K562 (cell line): Measurements from ENCODE around the gene CTNNB1. TPM values are rescaled to one million over a fixed set of nuclear protein-coding genes. Genes with fewer than 3 reads are reported as not detected.

ENCODE experiments used
- BACH1 ChIP-seq: fragments of 200-800 bp; sonication (Bioruptor generic); IDR thresholded peaks from 2 replicates; pipeline ENCODE4 v1.6.1; 2016; ENCODE audit warnings: missing genetic modification characterization, missing compliant biosample characterization
- C11orf30 ChIP-seq: fragments of 450-650 bp; IDR thresholded peaks from 2 replicates; pipeline ENCODE4 v1.6.1; 2016; ENCODE audit warnings: low read depth, mild to moderate bottlenecking
- CREBBP ChIP-seq: IDR thresholded peaks from one replicate; pipeline ENCODE4 v1.6.1; 2012; ENCODE audit warnings: low read depth, mild to moderate bottlenecking, control low read depth, inconsistent platforms, low read length
- HCFC1 ChIP-seq: IDR thresholded peaks from 2 replicates; pipeline ENCODE4 v1.6.1; 2012; ENCODE audit warnings: low read depth, low read length, improper control_type of control experiment
- HNRNPUL1 ChIP-seq: fragments of 200-400 bp; formaldehyde crosslinking; IDR thresholded peaks from 2 replicates; pipeline ENCODE4 v1.6.1; 2017; ENCODE audit warnings: low read length
- LEF1 ChIP-seq: fragments of 450-650 bp; IDR thresholded peaks from 2 replicates; pipeline ENCODE4 v1.6.1; 2016; ENCODE audit warnings: mild to moderate bottlenecking
- MAZ ChIP-seq, 2 experiments: fragments of 450-650 bp in 1 of 2; sonication (generic) in 1 of 2; formaldehyde crosslinking; IDR thresholded peaks in 1 of 2; conservative IDR thresholded peaks in 1 of 2; 2 replicates each; pipeline versions ENCODE4 v1.4.0 to v1.5.0; 2020; ENCODE audit warnings: mild to moderate bottlenecking in 1 of 2, missing genetic modification reagents in 1 of 2
- MBD2 ChIP-seq: sonication (generic); IDR thresholded peaks from 2 replicates; pipeline ENCODE4 v1.6.1; 2016; ENCODE audit warnings: low read depth, borderline replicate concordance
- MYNN ChIP-seq, 2 experiments: sonication (generic); formaldehyde crosslinking in 1 of 2; IDR thresholded peaks; 2 replicates each; pipeline versions ENCODE4 v1.5.0 to v1.6.1; 2016 to 2020; ENCODE audit warnings: antibody characterized with exemption in 1 of 2, missing genetic modification reagents in 1 of 2
- NCOR1 ChIP-seq: fragments of 450-650 bp; IDR thresholded peaks from 2 replicates; pipeline ENCODE4 v1.6.1; 2016; ENCODE audit warnings: mild to moderate bottlenecking, moderate library complexity
- NFXL1 ChIP-seq: fragments of 450-650 bp; formaldehyde crosslinking; IDR thresholded peaks from 2 replicates; pipeline ENCODE4 v1.4.0; 2021; ENCODE audit warnings: mild to moderate bottlenecking
- POLR3G ChIP-seq: IDR thresholded peaks from 2 replicates; pipeline ENCODE4 v1.6.1; 2011; ENCODE audit not compliant: insufficient read length, insufficient replicate concordance; ENCODE audit errors: extremely low read depth
- RAD51 ChIP-seq: fragments of 450-650 bp; IDR thresholded peaks from 2 replicates; pipeline ENCODE4 v1.7.1; 2016; ENCODE audit warnings: low read depth, mild to moderate bottlenecking, borderline replicate concordance
- SP1 ChIP-seq: sonication (generic); formaldehyde crosslinking; IDR thresholded peaks from 2 replicates; pipeline ENCODE4 v1.8.1; 2022; ENCODE audit warnings: mild to moderate bottlenecking, missing genetic modification reagents
- TFAM ChIP-seq: fragments of 250-450 bp; sonication (Bioruptor Pico); conservative IDR thresholded peaks from 2 replicates; pipeline ENCODE4 v1.5.0; 2021; ENCODE audit warnings: mild to moderate bottlenecking, moderate library complexity
- ZFP36 ChIP-seq: fragments of 150-350 bp; IDR thresholded peaks from 2 replicates; pipeline ENCODE4 v1.6.1; 2018; ENCODE audit warnings: low read length, low read depth; ENCODE audit not compliant: partially characterized antibody
- polyA plus RNA-seq, 8 experiments: library from polyadenylated mRNA; depleted of rRNA in 4 of 8; stranded (reverse) in 5 of 8; unstranded in 3 of 8; fragments of >200 nt; fragmentation: Nextera tagmentation in 2 of 8; fragmentation: Illumina TruSeq in 1 of 8; extraction: Ambion mirVana in 2 of 8; extraction: Trizol in 1 of 8; gene quantifications; 2 replicates each; pipeline versions ENCODE4 v1.2.1 to v1.2.3, GENCODE V29; 2011 to 2014; ENCODE audit warnings: inconsistent platforms in 1 of 8, missing spikeins in 1 of 8
- total RNA-seq, 7 experiments: library from RNA; depleted of rRNA in 6 of 7; stranded (reverse); fragments of >200 nt in 6 of 7; fragmentation: Illumina TruSeq in 2 of 7; extraction: Trizol in 2 of 7; gene quantifications; 2 replicates each; pipeline versions ENCODE4 v1.2.1 to v1.2.3, GENCODE V29; 2011 to 2021; ENCODE audit warnings: low replicate concordance in 1 of 7
- TF ChIP-seq, protein P1 (sequence below), 2 experiments: fragments of 450-650 bp; IDR thresholded peaks; 2 replicates each; pipeline ENCODE4 v1.6.1; 2018; ENCODE audit warnings: mild to moderate bottlenecking in 2 of 2, low read depth in 1 of 2; ENCODE audit not compliant: partially characterized antibody in 2 of 2
- TF ChIP-seq, protein P2 (sequence below): fragments of 450-650 bp; formaldehyde crosslinking; IDR thresholded peaks from 2 replicates; pipeline ENCODE4 v1.4.0; 2022; ENCODE audit warnings: missing genetic modification characterization
- TF ChIP-seq, protein P3 (sequence below), 3 experiments: fragments of 200-800 bp in 1 of 3; fragments of 250-450 bp in 1 of 3; fragments of 450-650 bp in 1 of 3; sonication (Bioruptor Pico) in 1 of 3; sonication (Bioruptor generic) in 1 of 3; formaldehyde crosslinking in 1 of 3; IDR thresholded peaks; 2 replicates each; pipeline versions ENCODE4 v1.6.1 to v1.8.0; 2016 to 2022; ENCODE audit warnings: mild to moderate bottlenecking in 2 of 3, missing genetic modification characterization in 2 of 3, missing compliant biosample characterization in 1 of 3, moderate library complexity in 1 of 3

CTNNB1 gene
- total and polyA plus RNA-seq, 9 of the 15 experiments (the other 6 are each of a cell fraction or from before 2014, with no cell fraction given) = 44.3 to 193 (median 154) TPM

DNA sequence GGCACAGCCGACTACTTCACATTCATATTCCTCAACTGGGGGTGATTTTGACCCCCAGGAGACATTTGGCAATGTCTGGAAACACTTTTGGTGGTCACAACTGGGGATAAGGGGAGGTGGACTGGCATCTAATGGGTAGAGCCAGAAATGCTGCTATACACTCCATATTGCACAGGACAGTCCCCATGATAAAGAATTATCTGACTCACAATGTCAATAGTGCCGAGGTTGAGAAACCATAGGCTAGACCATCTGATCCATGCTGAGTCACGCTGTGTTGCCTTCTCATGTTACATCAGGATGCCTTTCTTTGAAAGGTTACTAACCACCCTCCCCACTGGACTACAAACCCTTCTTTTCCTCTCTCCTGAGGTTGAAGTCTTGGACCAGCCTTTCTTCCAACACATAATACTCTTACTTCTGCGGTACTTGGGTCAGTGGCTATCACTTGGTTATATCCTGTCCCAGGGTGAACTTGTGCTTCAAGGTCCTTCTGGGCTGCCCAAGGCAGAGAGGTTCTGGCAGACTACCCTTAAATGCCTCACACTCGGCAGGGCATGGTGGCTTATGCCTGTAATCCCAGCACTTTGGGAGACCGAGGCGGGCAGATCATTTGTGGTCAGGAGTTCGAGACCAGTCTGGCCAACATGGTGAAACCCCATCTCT lies 68.8 kb downstream of the CTNNB1 start (continued):
- TF ChIP-seq, protein P1, sequence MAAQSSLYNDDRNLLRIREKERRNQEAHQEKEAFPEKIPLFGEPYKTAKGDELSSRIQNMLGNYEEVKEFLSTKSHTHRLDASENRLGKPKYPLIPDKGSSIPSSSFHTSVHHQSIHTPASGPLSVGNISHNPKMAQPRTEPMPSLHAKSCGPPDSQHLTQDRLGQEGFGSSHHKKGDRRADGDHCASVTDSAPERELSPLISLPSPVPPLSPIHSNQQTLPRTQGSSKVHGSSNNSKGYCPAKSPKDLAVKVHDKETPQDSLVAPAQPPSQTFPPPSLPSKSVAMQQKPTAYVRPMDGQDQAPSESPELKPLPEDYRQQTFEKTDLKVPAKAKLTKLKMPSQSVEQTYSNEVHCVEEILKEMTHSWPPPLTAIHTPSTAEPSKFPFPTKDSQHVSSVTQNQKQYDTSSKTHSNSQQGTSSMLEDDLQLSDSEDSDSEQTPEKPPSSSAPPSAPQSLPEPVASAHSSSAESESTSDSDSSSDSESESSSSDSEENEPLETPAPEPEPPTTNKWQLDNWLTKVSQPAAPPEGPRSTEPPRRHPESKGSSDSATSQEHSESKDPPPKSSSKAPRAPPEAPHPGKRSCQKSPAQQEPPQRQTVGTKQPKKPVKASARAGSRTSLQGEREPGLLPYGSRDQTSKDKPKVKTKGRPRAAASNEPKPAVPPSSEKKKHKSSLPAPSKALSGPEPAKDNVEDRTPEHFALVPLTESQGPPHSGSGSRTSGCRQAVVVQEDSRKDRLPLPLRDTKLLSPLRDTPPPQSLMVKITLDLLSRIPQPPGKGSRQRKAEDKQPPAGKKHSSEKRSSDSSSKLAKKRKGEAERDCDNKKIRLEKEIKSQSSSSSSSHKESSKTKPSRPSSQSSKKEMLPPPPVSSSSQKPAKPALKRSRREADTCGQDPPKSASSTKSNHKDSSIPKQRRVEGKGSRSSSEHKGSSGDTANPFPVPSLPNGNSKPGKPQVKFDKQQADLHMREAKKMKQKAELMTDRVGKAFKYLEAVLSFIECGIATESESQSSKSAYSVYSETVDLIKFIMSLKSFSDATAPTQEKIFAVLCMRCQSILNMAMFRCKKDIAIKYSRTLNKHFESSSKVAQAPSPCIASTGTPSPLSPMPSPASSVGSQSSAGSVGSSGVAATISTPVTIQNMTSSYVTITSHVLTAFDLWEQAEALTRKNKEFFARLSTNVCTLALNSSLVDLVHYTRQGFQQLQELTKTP (IDR thresholded peaks at IDR 0.05; ENCODE audit: low read depth in 1 of 2, partially characterized antibody in 2 of 2) = peak in 1 of 2 experiments; percentile 61
- TF ChIP-seq, protein P2, sequence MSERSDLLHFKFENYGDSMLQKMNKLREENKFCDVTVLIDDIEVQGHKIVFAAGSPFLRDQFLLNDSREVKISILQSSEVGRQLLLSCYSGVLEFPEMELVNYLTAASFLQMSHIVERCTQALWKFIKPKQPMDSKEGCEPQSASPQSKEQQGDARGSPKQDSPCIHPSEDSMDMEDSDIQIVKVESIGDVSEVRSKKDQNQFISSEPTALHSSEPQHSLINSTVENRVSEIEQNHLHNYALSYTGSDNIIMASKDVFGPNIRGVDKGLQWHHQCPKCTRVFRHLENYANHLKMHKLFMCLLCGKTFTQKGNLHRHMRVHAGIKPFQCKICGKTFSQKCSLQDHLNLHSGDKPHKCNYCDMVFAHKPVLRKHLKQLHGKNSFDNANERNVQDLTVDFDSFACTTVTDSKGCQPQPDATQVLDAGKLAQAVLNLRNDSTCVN (CRISPR knock-in tag) = no peak
- peak; percentile 97 for TF ChIP-seq BACH1
- peak; percentile 89 for TF ChIP-seq LEF1
- TF ChIP-seq, protein P3, sequence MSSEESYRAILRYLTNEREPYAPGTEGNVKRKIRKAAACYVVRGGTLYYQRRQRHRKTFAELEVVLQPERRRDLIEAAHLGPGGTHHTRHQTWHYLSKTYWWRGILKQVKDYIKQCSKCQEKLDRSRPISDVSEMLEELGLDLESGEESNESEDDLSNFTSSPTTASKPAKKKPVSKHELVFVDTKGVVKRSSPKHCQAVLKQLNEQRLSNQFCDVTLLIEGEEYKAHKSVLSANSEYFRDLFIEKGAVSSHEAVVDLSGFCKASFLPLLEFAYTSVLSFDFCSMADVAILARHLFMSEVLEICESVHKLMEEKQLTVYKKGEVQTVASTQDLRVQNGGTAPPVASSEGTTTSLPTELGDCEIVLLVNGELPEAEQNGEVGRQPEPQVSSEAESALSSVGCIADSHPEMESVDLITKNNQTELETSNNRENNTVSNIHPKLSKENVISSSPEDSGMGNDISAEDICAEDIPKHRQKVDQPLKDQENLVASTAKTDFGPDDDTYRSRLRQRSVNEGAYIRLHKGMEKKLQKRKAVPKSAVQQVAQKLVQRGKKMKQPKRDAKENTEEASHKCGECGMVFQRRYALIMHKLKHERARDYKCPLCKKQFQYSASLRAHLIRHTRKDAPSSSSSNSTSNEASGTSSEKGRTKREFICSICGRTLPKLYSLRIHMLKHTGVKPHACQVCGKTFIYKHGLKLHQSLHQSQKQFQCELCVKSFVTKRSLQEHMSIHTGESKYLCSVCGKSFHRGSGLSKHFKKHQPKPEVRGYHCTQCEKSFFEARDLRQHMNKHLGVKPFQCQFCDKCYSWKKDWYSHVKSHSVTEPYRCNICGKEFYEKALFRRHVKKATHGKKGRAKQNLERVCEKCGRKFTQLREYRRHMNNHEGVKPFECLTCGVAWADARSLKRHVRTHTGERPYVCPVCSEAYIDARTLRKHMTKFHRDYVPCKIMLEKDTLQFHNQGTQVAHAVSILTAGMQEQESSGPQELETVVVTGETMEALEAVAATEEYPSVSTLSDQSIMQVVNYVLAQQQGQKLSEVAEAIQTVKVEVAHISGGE (CRISPR knock-in tag; IDR thresholded peaks at IDR 0.05) = no peak
- no peak for TF ChIP-seq SP1 (CRISPR knock-in tag)
- TF ChIP-seq TFAM (CRISPR knock-in tag) = no peak
- TF ChIP-seq NCOR1 = peak; percentile 78
- no peak for TF ChIP-seq POLR3G
- TF ChIP-seq MAZ (CRISPR knock-in tag; conservative IDR thresholded peaks at IDR 0.05 in 1 of 2, IDR thresholded peaks at IDR 0.05 in 1 of 2) = 0 out of 4 replicates have a peak, but pooled peaks of 1 of the 2 experiments have one; percentile 32
- no peak for TF ChIP-seq RAD51
- TF ChIP-seq MBD2 = no peak
- TF ChIP-seq ZFP36 = peak; percentile 20
- TF ChIP-seq MYNN (IDR thresholded peaks at IDR 0.05) = no peak
- no peak for TF ChIP-seq MYNN (CRISPR knock-in tag; IDR thresholded peaks at IDR 0.05)
- no peak for TF ChIP-seq CREBBP
- no peak for TF ChIP-seq HNRNPUL1
- no peak; the same call in 1 of the 2 replicates for TF ChIP-seq HCFC1
- no peak for TF ChIP-seq NFXL1 (CRISPR knock-in tag)
- TF ChIP-seq C11orf30 = peak; percentile 97
